SJSA1 (cell line): ENCODE data around the gene RABIF. TPM values are rescaled to one million over a fixed set of nuclear protein-coding genes. Genes with fewer than 3 reads are reported as not detected.
"Not testable (repeated sequence)": the region's sequence is repeated elsewhere in the genome, so short reads cannot be mapped to it uniquely, and the experiment has no call there.

ENCODE experiments used
- DNase-seq, 2 experiments: peaks; one replicate each; pipeline ENCODE4 v3.0.0-alpha.2; 2015 to 2020; ENCODE audit warnings: low spot score in 2 of 2, low read depth in 1 of 2
- H3K27ac ChIP-seq: fragments of 250-450 bp; sonication (Bioruptor Pico); 2 replicates; pipeline ENCODE4 v1.5.1; 2020; ENCODE audit warnings: mild to moderate bottlenecking, moderate library complexity
- H3K27me3 ChIP-seq: fragments of 250-450 bp; sonication (Bioruptor Pico); replicated peaks from 2 replicates; pipeline ENCODE4 v1.5.1; 2020; ENCODE audit warnings: mild to moderate bottlenecking, moderate library complexity
- H3K36me3 ChIP-seq: fragments of 250-450 bp; sonication (Bioruptor Pico); 2 replicates; pipeline ENCODE4 v1.5.1; 2020; ENCODE audit warnings: mild to moderate bottlenecking
- H3K4me1 ChIP-seq: fragments of 250-450 bp; sonication (Bioruptor Pico); replicated peaks from 2 replicates; pipeline ENCODE4 v1.6.1; 2021; ENCODE audit warnings: mild to moderate bottlenecking
- H3K4me3 ChIP-seq: fragments of 250-450 bp; sonication (Bioruptor Pico); 2 replicates; pipeline ENCODE4 v1.5.1; 2020; ENCODE audit warnings: mild to moderate bottlenecking
- H3K9me3 ChIP-seq: fragments of 250-450 bp; sonication (Bioruptor Pico); replicated peaks from 2 replicates; pipeline ENCODE4 v1.5.1; 2020; ENCODE audit warnings: mild to moderate bottlenecking
- total RNA-seq: library from RNA; depleted of rRNA; stranded (reverse); fragments of >200 nt; shearing (Covaris generic); gene quantifications from 2 replicates; pipeline ENCODE4 v1.2.3, GENCODE V29; 2014; rRNA removed

The RABIF gene
- total RNA-seq, 1 experiment from 2014 or later = 5.2 TPM

GRCh38 chr1:202835548-202836072, 53.3 kb downstream of the RABIF start:
- Histone ChIP-seq H3K4me3 (no peak overlapping the region), H3K36me3 (no peaks in the 10 kb centered on the region), H3K27ac (no peak overlapping the region), H3K9me3 (no peaks in the 10 kb centered on the region), H3K4me1 (no peaks in the 10 kb centered on the region), H3K27me3 (peaks cover 2% of the 10 kb centered on the region)
- no peak for DNase-seq

GRCh38 chr1:202834771-202835547, 54.0 kb downstream of the RABIF start:
- no peak overlapping the region for H3K27ac ChIP-seq
- H3K4me3 ChIP-seq = no peak overlapping the region
- peaks cover 2% of the 10 kb centered on the region for H3K27me3 ChIP-seq
- no peaks in the 10 kb centered on the region for H3K36me3 ChIP-seq
- H3K4me1 ChIP-seq = no peaks in the 10 kb centered on the region
- H3K9me3 ChIP-seq = no peaks in the 10 kb centered on the region
- no peak for DNase-seq

GRCh38 chr1:202831906-202832305, 57.0 kb downstream of the RABIF start:
- no peaks in the 10 kb centered on the region for H3K9me3 ChIP-seq
- H3K36me3 ChIP-seq = no peaks in the 10 kb centered on the region
- peaks cover 2% of the 10 kb centered on the region; the same call in 1 of the 2 replicates for H3K27me3 ChIP-seq
- no peak for DNase-seq
- no peaks in the 10 kb centered on the region for H3K4me1 ChIP-seq
- H3K4me3 ChIP-seq = no peak overlapping the region
- H3K27ac ChIP-seq = no peak overlapping the region

GRCh38 chr1:202829223-202829622, 59.7 kb downstream of the RABIF start:
- H3K9me3 ChIP-seq = not testable (repeated sequence)

More at GRCh38 chr1:202829223-202829622, 59.7 kb downstream of the RABIF start:
- not testable (repeated sequence) for H3K4me1 ChIP-seq, H3K27me3 ChIP-seq, DNase-seq, H3K36me3 ChIP-seq, H3K4me3 ChIP-seq, H3K27ac ChIP-seq

Other genes starting within 250 kb of the RABIF start
- gene SYT2, start 178.7 kb downstream of the RABIF start, total RNA-seq = 0.03 TPM in 1 of 2 replicates, not detected in the other
- gene KDM5B, start 80.7 kb downstream of the RABIF start, total RNA-seq = 27.6 and 34.2 TPM in 2 replicates
- gene PCAT6, start 78.2 kb downstream of the RABIF start, total RNA-seq = not detected in 2 replicates
- 21.6 and 28.9 TPM in 2 replicates for gene KLHL12, start 38.1 kb upstream of the RABIF start, total RNA-seq
- 126 and 129 TPM in 2 replicates for gene ADIPOR1, start 69.2 kb upstream of the RABIF start, total RNA-seq
- 25.6 and 33.2 TPM in 2 replicates for gene CYB5R1, start 78.1 kb upstream of the RABIF start, total RNA-seq
- gene TMEM183A, start 118.2 kb upstream of the RABIF start, total RNA-seq = 88.4 and 109 TPM in 2 replicates
- not detected in 2 replicates for gene PPFIA4, start 137.3 kb upstream of the RABIF start, total RNA-seq
- gene MYOG, start 196.9 kb upstream of the RABIF start, total RNA-seq = not detected in 2 replicates
- gene ADORA1, start 238.6 kb upstream of the RABIF start, total RNA-seq = not detected in 2 replicates